ENCODE results near the gene CEMIP2.
A peak's percentile ranks its signal among the peaks of the same experiment; 100 is the strongest.

CEMIP2 gene

DNA sequence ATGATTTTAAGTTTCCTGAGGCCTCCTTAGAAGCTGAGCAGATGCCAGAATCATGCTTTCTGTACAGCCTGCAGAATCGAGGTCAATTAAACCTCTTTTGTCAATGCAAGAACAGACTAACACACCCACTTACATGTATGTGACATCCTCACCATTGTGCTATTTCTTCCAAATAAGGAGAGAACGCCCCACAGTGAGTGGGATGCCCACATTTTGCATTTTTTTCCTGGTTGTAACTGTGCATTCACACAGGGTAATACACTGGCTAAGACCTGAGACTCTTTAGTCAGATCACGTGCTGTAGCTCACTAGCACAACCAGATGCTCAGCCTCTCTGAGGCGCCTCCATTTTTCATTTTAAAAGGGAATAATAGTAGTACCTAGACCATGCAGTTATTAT lies 4.4 kb upstream of the CEMIP2 start:
- DNase-seq, result no peak

DNA sequence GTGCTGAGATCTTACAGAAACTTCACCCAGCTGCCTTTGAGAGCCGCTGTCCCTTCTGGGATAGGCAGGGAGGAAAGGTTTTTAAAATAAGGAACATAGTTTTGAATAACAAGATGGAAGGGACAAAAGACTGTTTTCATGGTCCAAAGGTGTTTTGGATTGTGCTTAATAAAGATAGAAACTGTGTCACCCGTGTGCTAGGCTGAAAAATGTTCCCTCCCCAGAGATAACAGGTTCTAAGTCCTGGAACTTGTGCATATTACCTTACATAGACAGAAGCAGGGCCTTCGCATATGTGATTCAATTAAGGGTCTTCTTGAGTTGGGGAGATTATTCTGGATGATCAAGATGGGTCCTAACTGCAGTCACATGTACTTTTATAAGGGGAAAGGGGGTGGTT lies 1.9 kb upstream of the CEMIP2 start:
- no peak for DNase-seq

DNA sequence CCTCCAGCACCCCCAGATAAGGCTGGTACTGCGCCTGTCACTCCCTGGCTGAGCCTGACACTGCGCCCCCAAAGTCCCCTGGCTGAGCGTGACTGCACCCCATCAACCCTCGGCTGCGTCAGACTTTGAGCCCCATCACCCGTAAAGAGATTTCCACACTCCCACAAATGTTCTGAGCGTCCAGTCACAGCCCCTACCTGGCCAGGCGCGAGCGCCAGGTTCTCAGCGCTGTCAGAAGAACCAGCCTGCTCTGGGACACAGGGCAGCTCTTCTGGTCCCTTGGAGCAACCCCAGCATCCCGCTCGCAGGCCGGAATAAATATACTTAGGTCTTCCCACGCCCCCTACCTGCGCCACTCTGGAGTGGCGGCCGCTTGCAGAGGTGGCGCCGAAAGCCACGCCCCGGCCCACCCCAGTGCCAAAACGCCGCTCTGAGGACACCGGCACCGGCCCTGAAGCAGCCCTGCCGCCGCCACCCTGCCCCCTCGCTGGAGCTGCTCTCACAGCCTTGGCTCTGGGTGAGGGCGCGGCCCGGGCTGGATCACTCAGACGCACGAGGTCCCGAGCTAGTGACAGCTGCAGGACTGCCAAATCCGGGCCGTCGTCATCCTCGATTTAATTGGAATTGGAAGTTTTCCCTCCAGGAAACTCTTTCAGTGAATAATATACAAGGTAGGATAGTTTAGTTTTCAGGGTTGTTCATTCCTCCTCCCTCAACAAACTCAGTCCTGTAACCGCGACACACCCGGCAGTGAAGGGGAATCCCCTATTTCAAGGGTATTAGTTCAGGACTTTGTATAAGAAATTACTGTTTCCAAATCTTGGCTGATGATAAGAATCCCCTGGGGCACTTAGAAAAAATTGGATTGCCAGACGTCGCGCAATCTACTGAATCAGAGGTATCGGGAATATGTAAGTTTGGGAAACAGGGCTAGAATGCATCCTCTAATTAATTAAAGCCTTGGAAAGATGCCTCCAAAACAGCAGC lies 1.2 kb upstream of the CEMIP2 start:
- peak; percentile 71 for DNase-seq

DNA sequence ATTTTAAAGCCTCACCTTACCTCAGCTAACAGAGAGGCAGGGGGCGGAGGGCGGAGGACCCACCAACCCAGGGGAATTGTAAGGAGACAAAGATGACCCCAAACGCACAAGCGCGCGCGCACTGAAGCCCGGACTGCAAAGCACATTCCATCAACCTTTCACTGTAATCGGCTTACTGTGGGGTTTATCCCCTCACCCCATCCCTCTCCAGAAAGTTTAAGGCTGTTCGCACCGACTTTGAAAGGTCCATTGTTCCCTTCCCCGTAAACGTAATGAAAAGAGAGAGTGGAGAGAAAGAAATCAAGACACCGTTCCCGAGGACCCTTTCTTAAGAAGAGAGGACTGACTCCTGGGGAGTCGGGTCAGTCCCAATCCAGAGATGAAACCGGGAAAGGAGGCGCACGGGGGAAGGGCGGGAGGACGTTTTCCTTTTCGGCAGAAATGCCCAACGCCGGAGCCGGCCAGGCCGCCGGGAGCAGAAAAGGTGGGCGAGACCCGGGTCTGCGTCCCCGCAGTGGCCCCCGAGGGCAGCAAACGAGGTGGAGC lies 464 bp downstream of the CEMIP2 start:
- DNase-seq, result no peak

DNA sequence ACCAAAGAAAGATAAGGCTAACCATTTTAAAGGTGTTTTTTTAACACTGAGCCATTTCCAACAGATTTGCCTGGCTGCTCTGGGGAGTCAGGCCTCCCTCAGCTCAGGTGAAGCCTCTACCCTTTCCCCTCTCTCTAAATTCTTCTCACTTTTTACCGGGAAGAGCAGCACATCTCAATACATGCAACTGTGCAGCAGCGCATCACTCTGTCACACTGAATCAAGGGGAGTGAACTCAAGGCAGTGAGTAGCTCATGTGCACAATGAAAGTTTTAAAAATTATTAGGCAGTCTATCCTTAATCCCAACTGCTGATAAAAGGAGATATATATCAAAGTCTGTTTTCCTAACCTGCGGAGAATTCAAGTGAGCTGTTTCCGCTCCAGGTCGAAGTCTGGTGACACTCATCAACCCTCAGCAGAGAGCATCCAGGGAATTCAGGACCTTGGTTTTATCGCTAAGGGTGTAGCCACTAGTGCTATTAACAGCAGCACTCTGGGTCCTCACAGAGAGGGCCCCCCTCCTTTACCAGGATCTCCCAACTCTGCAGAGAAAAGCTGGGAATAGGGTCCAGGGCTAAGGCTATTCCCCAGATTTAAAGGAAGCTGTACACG lies 1.0 kb downstream of the CEMIP2 start:
- DNase-seq, result no peak

DNA sequence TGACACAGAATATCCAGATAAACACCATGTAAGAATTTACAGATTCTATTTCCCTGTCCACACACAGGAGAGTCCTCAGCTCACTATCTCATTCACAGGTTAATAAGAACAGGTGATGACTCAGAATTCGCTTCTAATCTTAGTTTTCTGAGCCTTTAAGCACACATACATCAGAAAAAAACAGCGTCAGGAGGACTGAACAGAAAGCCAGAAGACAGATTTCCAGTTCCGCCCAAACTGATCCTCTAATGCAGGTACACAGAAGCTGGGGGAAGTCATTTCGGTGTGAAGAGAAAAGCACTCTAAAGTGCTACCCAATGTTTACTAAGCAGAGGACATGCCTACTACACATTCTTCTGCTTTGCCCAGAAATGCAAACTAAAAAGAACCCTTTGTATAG lies 1.6 kb downstream of the CEMIP2 start:
- no peak for DNase-seq

GRCh38 chr9:71765693-71766092 lies 2.6 kb downstream of the CEMIP2 start:
- DNase-seq, result no peak

- no peak for DNase-seq
Measured at GRCh38 chr9:71764891-71765290, 3.4 kb downstream of the CEMIP2 start.

DNA sequence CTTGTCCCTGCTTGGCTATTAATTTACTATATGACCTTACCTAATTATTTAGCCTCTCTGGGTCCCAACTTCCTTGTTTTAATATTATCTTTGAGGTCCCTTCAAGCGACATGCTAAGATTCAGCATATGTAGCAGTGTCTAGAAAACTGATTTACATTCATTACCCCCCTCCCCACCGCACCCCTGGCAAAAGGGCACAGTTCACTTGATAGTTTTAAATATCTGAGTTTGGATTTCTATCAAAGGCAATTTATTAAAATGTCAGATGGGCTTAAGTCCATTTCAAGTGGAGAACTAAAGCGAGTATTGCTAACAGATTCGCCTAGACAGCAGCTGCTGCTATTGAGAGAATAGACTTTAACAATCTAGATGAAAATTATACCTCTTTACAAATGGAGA lies 3.9 kb downstream of the CEMIP2 start:
- no peak for DNase-seq

DNA sequence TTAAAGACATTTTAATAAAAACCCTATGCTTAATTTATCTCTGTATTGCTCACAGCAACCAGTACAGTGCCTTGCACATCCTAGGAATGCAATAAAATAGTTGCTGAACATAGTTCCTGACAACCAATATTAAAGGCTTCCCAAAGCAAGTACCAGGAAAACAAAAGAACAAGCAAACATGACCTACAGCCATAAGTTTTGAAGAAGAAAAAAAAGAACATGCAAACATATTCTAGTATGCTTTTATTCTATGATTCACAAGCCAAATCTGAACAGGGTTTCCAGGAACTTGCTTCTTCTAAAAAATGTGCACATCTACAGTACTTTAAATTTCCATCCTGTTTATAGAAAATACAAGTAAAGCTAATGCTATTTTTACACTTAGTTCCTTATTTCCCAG lies 4.5 kb downstream of the CEMIP2 start:
- DNase-seq, result peak; percentile 58

GRCh38 chr9:71762900-71763653 lies 5.2 kb downstream of the CEMIP2 start:
- no peak for DNase-seq

DNA sequence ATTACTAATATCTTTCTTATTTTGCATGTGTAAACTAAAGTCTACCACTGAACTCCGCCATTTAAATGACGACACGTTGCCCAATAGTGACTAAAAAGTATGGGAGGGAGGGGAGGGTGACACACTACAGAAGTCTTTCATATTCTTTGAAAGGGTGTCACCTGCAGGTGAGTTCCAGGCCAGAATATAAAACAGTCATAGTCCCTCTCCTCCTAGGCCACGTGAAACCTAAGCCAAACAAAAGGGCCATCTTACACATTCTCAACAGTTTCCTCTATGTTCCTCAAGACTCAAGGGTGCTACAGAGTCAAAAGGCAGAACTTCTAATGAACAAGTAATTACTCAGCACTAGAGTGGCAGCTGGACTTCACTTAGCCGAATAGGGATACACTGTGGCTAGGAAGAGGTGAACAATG lies 6.4 kb downstream of the CEMIP2 start:
- DNase-seq, result no peak

DNA sequence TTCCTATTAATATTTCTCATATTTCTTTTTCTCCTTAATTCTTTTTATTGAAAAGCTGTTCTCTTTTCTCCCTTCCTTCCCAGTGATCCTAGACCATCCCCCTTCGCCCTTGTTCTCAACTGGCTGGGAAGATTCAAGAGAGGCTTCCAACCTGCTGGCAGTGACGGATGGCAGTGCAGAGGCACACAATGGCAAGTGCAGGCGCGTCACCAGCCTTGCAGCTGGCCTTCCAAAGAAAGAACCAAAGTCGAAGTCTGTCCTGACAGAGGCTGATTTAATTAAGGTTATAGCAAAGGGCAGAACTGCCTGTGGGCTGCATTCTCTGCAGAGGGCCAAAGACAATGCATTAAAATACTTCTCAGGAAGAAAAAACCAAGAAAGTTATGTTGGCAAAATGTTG lies 7.4 kb downstream of the CEMIP2 start:
- DNase-seq, result no peak

DNA sequence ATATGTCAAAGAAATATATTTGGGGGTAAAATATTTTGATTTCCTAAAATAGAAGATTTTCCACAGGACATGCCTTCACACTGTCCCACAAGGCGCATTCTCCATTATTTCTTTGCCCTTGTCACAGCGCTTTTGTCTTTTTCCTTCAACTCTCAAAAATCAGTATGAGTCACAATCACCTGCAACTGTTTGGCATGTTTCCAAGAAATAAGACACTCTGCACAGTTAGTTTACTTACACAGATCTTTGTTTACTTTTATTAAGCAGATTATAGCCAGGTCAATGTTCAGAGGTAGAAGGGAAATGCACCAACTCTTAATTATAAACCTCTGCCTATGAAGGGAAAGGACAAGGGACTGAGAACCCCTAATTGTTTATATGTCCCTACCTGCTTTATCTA lies 9.5 kb downstream of the CEMIP2 start:
- no peak for DNase-seq

DNA sequence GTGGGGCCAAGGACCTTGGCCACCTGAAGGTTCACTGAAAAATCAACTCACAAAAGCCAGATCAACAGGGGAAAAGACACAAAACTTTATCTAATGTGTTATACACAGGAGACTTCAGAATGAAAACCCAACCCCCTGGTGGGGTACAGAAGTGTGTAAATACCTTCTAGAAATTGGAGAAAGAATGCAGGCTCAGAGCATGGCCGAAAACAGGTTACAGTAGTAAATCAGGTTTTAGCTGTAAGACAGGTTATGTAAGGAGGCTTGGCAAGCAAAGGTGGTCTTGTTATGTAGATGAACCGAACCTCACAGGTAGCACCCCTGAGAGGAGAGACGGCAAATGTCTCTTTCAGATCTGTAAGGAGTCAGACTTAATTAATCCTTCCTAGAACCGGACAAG lies 10.0 kb downstream of the CEMIP2 start:
- no peak for DNase-seq

DNA sequence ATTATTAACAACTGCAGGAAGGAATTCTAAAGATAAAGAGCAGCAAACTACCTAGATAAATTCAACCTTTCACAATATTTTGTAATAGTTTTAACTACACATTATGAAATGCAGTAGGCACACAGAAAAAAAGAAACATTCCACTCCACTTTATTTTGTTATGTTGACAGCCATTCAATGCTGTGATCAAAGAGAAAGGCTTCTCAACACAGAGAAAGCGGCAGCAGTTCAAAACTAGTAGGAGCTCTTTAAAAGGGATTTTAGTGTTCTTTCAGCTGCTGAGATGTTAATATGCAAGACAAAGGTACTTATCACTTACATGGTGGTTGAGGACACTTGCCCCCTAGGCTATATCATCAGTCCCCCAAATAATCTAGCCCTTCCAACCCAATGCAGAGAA lies 11.6 kb downstream of the CEMIP2 start:
- no peak for DNase-seq

GRCh38 chr9:71755869-71756268 lies 12.4 kb downstream of the CEMIP2 start:
- DNase-seq, result no peak

- no peak for DNase-seq
Measured at GRCh38 chr9:71755230-71755629, 13.1 kb downstream of the CEMIP2 start.

DNA sequence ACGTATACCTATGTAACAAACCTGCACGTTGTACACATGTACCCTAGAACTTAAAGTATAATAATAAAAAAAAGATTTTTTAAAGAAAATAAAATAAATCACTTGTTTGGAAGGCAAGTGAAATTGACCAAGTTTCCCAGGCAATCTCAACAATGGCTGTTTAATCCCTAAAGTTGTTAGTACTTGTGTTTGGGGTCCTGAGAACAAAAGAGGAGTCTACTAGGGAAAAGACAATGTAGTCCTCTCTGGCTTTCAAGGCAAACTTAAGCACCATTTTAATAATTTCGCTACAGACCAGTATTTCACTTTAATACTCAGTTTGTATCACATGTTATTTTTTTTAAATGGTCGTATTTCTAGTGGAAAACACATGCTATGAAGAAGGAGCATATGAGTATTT lies 14.2 kb downstream of the CEMIP2 start:
- no peak for DNase-seq

DNA sequence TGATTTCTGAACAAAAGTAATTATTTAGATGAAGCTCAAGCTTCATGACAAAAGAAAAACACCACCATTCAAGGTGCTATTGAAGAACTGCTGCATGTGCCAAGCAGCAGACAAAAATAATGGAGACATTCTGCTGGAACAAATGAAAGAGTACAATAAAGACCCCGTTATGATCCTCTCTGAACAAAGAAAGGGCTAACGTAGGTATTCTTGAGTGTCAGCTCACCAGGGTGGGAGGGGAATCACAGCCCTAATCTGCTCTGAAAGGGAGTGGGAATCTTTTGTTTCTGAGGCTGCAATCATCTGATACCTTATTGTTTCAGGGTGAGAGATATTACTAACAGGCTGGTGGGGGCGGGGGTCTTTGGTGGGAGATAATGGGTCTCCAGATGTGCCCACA lies 15.4 kb downstream of the CEMIP2 start:
- no peak for DNase-seq

- DNase-seq, result no peak
Measured at GRCh38 chr9:71752352-71752751, 16.0 kb downstream of the CEMIP2 start.

- DNase-seq, result peak; percentile 69
Measured at GRCh38 chr9:71748280-71748743, 20.0 kb downstream of the CEMIP2 start.

DNA sequence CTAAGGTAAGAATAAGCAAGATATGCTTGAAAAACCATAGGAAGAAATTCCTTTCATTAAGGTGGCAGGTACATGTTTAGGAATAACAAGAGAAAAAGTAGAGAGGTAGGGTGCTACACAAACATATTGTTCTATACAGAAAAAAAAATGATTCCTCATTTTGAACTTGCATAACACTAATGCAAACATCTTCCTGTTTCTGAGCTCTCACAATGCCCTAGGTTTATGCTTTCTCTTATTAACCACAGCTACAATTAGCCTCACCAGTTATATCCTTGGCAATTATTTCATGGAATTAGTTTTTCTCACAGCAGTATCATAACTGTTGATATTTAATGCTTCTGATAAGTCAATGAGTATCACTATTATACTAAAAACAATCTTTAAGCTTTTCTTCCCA lies 20.7 kb downstream of the CEMIP2 start:
- DNase-seq, result peak; percentile 50
